GM19463 (cell line): ENCODE data around the gene AGAP4.
"Not testable (repeated sequence)": the region's sequence is repeated elsewhere in the genome, so short reads cannot be mapped to it uniquely, and the experiment has no call there.

ENCODE experiments used
- ATAC-seq: cut with Tn5 transposase; IDR thresholded peaks from one replicate; pipeline ENCODE4 v1.9.1; 2021; ENCODE audit warnings: mild to moderate bottlenecking, moderate library complexity; ENCODE audit not compliant: unreplicated experiment

Gene AGAP4

DNA sequence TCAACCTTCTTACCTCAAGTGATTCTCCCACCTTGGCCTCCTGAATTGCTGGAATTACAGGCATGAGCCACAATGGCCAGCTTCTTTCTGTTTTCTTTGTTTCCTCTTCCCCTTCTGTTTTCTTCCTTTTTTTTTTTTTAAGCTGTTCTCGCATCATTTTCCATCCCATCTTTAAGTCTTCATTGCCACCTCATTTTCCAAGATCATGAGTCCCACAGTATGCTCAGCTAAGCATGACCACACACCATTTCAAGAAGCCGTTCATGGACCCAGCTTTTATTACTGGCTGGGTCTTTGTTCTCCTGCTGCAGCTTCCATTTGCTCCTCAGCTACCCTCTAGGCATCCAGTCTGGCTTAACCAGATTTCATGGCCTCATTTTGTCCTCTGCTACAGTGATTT lies 52.5 kb downstream of the AGAP4 start:
- ATAC-seq: not testable (repeated sequence)

DNA sequence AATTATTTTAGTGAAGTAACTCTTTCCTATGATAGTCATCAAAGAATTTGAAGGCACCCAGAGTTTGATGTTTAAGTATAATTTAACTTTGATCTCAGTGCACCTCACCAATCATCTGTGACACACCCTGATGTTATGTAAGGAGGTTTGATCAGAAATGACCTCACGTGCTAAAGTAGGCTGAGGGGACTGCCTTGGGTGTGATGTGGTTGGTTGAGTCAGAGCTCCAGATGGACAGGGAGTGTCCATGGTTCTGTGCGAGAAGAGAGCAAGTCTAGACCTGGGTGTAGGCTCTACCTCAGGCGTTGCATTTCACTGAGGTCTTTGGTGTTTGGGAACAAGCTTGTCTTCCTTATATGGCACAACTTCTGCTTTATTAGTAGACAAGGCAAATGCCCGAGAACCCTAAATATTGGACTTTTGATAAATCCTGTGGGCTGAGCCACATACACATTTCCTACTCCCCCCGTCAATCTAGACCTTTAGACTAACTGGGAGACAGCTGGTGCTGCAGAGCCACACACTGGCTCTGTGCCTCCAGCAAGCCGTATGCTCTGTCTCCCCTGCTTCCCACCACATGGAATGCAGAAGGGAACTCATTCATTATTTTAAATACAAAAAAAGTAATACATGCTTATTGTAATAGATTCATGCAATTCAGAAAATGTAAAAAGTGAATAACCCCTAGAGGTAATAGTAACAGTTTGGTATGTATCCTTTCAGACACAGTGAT lies 56.4 kb downstream of the AGAP4 start:
- not testable (repeated sequence) for ATAC-seq

DNA sequence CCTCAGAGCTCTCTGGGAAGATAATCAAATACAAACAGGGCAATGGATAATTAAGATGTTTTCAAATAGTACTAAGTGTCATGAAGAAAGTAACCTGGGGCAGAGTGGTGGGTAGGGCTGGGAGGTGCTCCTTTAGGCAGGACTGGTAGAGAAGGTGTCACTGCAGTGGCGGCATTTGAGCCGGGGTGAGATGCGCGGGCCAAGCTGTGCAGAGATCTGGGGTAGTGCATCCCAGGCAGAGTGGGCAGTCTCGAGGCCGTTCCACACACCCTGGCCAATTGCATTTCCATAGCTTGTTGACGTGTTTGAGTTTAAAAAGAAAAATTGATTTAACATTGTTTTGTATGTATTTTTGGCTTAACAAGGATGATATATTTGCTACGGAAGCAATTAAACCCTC lies 57.3 kb downstream of the AGAP4 start:
- ATAC-seq: not testable (repeated sequence)

DNA sequence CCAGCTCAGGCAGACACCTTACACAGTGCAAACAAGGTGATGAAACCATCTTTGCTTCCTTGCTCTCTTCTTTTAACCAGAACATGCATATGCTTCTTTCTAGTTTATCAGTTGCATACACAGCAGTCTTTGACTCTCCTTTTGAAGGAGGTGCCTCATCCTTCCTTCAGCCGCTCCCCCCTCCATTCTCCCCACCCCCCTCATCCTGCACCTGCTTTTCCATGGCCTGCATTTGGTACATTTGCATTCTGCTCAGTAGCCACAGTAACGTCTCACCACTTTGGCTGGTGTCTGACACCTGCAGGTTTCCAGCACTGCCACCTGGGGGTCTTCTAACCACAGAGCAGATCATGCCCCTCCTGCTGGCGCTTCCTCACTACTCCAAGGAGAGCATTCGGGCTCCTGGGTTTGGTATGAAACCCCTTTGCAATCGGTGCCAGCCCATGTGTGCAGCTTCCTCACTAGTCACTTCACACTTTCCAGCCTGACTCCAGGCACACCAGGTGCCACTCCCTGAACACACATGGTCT lies 60.0 kb downstream of the AGAP4 start:
- ATAC-seq: not testable (repeated sequence)

DNA sequence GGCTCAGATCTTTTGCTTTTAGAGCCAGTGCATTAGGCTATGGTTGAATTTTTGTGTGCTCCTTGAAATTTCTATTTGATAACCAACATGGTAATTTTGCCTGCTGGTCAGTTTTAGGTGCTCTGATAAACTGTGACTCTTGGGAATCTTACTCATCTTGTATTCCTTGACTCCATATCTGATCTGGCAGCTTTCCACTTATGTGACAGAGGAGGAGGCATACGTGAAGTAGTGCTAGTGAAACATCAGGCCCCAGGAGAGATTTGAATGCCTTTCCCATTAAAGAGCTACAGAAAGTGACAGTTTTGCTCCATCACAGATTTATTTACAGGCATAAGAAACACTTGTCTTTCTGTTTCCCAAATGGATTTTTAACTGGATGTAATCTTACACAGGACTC lies 61.1 kb downstream of the AGAP4 start:
- not testable (repeated sequence) for ATAC-seq
